Stimulated activated CD4-positive, alpha-beta T cell treated with anti-CD3 and anti-CD28 coated beads, Interleukin-2, amount 100 ng/mL, for 24 hours (primary cell): ENCODE data around the gene CHIC1.
A peak's percentile ranks its signal among the peaks of the same experiment; 100 is the strongest.
"Not testable (repeated sequence)": the region's sequence is repeated elsewhere in the genome, so short reads cannot be mapped to it uniquely, and the experiment has no call there.

Source experiments
- DNase-seq, 2 donors: peaks; one replicate each; pipeline ENCODE4 v3.0.0-alpha.2; 2020

The CHIC1 gene

GRCh38 chrX:73562984-73563737 lies at the start of gene CHIC1:
Gene CHIC1, plus strand, starts transcription at chrX:73563197. Its CDS starts 88 bp downstream, at chrX:73563285.
- peak; percentile 65 to 67 for DNase-seq

- not testable (repeated sequence) for DNase-seq
These were observed 40.2 kb upstream of the CHIC1 start for GRCh38 chrX:73522823-73523222.

GRCh38 chrX:73524906-73525305 lies 38.1 kb upstream of the CHIC1 start:
- no peak for DNase-seq

- no peak for DNase-seq
These were observed 36.9 kb upstream of the CHIC1 start for GRCh38 chrX:73525928-73526690.

GRCh38 chrX:73531655-73532054 lies 31.3 kb upstream of the CHIC1 start:
- not testable (repeated sequence) for DNase-seq

- DNase-seq = no peak
These were observed 6.8 kb upstream of the CHIC1 start for GRCh38 chrX:73556159-73556558.

- no peak for DNase-seq
These were observed 1.2 kb upstream of the CHIC1 start for GRCh38 chrX:73561801-73562200.

- no peak for DNase-seq
These were observed 539 bp upstream of the CHIC1 start for GRCh38 chrX:73562458-73562857.

- DNase-seq = no peak
These were observed 706 bp downstream of the CHIC1 start for GRCh38 chrX:73563738-73564068.

- DNase-seq = no peak
These were observed 14.4 kb downstream of the CHIC1 start for GRCh38 chrX:73577361-73577760.

- no peak for DNase-seq
These were observed 18.1 kb downstream of the CHIC1 start for GRCh38 chrX:73581002-73581628.

- DNase-seq = not testable (repeated sequence)
These were observed 34.8 kb downstream of the CHIC1 start for GRCh38 chrX:73597758-73598157.

GRCh38 chrX:73615022-73615421 lies 52.0 kb downstream of the CHIC1 start:
- no peak for DNase-seq

- not testable (repeated sequence) for DNase-seq
These were observed 78.7 kb downstream of the CHIC1 start for GRCh38 chrX:73641669-73642068.

GRCh38 chrX:73647212-73647611 lies 84.2 kb downstream of the CHIC1 start:
- DNase-seq = no peak

GRCh38 chrX:73647632-73648322 lies 84.8 kb downstream of the CHIC1 start:
- DNase-seq = no peak

- not testable (repeated sequence) for DNase-seq
These were observed 98.3 kb downstream of the CHIC1 start for GRCh38 chrX:73661322-73661721.

GRCh38 chrX:73668779-73669178 lies 105.8 kb downstream of the CHIC1 start:
- DNase-seq = no peak

GRCh38 chrX:73681408-73681807 lies 118.4 kb downstream of the CHIC1 start:
- DNase-seq = no peak

GRCh38 chrX:73683236-73683859 lies 120.4 kb downstream of the CHIC1 start:
- no peak for DNase-seq

GRCh38 chrX:73707014-73707413 lies 144.0 kb downstream of the CHIC1 start:
- not testable (repeated sequence) for DNase-seq

GRCh38 chrX:73728602-73729001 lies 165.6 kb downstream of the CHIC1 start:
- DNase-seq = no peak
